ENCODE results near the gene PYURF. TPM values are rescaled to one million over a fixed set of nuclear protein-coding genes. Genes with fewer than 3 reads are reported as not detected.

Gene PYURF
- total and polyA plus RNA-seq, 10 of the 15 experiments (the other 5 are each of a cell fraction or from before 2014, with no cell fraction given) = 16.7 to 181 (median 79.6) TPM

GRCh38 chr4:88497859-88498409, 25.6 kb downstream of the PYURF start:
- H3K4me3 ChIP-seq = no peak overlapping the region
- H3K36me3 ChIP-seq (ENCODE audit: control insufficient read depth in 2 of 2, insufficient read depth in 2 of 2, low read length in 1 of 2) = peaks cover 0 to 3% of the 10 kb centered on the region in 2 experiments; a peak in 3 of 4 replicates
- RAD21 ChIA-PET (ENCODE audit: unreplicated experiment) = interaction anchor here (0.5 kb wide), 1 partner anchor 515 kb away, joined by 3 read pairs; no protein-coding TSS in a partner anchor
- no TSS peak for BruUV-seq (replicated peaks)
- POLR2A ChIA-PET = no interaction called here
- 25% methylated on average over 2 of the region's 2 CpGs for WGBS (ENCODE audit: insufficient coverage, insufficient replicate concordance, low lambda C conversion rate, missing lambda C conversion rate)
- H2AFZ ChIP-seq (ENCODE audit: control insufficient read depth, low read depth, low read length) = no peak overlapping the region
- in situ Hi-C loops (cut with MboI) = no loop called here
- H3K4me1 ChIP-seq (ENCODE audit: control insufficient read depth, insufficient read depth, low read length) = no peaks in the 10 kb centered on the region
- TF ChIP-seq SUZ12 (IDR thresholded peaks at IDR 0.05; ENCODE audit: unreplicated experiment) (no peak), SMC3 (IDR thresholded peaks at IDR 0.05; ENCODE audit: borderline replicate concordance, low read length) (no peak), SMARCA5 (IDR thresholded peaks at IDR 0.05) (no peak), BRCA1 (IDR thresholded peaks at IDR 0.05; ENCODE audit: low read depth, low read length) (no peak), NR2C1 (IDR thresholded peaks at IDR 0.05) (no peak), CHD4 (IDR thresholded peaks at IDR 0.05) (no peak), NRF1 (conservative IDR thresholded peaks at IDR 0.05; ENCODE audit: low read depth, low read length) (no peak), NFYA (IDR thresholded peaks at IDR 0.05; ENCODE audit: borderline replicate concordance, low read depth, low read length) (no peak), FOXK2 (IDR thresholded peaks at IDR 0.05) (no peak), MXI1 (IDR thresholded peaks at IDR 0.05; ENCODE audit: low read depth, low read length) (no peak), CREM (IDR thresholded peaks at IDR 0.05; ENCODE audit: low read depth) (no peak), NFYB (IDR thresholded peaks at IDR 0.05; ENCODE audit: insufficient read depth, low read depth, low read length) (no peak)
- no peak overlapping the region for H3K27ac ChIP-seq (ENCODE audit: control insufficient read depth, insufficient read depth)
- H3K27me3 ChIP-seq (replicated peaks in 1 of 2; ENCODE audit: control insufficient read depth in 2 of 2, insufficient read depth in 2 of 2, low read length in 1 of 2) = no peaks in the 10 kb centered on the region
- H3K4me2 ChIP-seq (ENCODE audit: control insufficient read depth, insufficient read depth) = no peak overlapping the region
- no peaks in the 10 kb centered on the region for H3K79me2 ChIP-seq (ENCODE audit: control insufficient read depth, insufficient read depth, low read length)
- H3K9ac ChIP-seq (ENCODE audit: control insufficient read depth, insufficient read depth, low read length) = no peak overlapping the region
- intact Hi-C loops (cut with micrococcal nuclease; ENCODE audit: unreplicated experiment) = no loop called here
- CTCF ChIA-PET = no interaction called here
- DNase-seq (ENCODE audit: low read depth, low spot score) = no peak
- no peak for FAIRE-seq
- no peak for ATAC-seq
- no peaks in the 10 kb centered on the region for H3K9me3 ChIP-seq (replicated peaks; ENCODE audit: control insufficient read depth, insufficient read depth, low read length)
- no peaks in the 10 kb centered on the region for H4K20me1 ChIP-seq (ENCODE audit: control insufficient read depth, insufficient read depth)
- SMC1A ChIA-PET (ENCODE audit: uncharacterized antibody, unreplicated experiment) = no interaction called here
